Osteoblast (primary cell): ENCODE measurements around the gene GATD1. TPM values are rescaled to one million over a fixed set of nuclear protein-coding genes. Genes with fewer than 3 reads are reported as not detected.

ENCODE experiments used
- DNase-seq: peaks from one replicate; pipeline ENCODE4 v3.0.0; 2011; ENCODE audit warnings: low spot score, mixed read lengths; ENCODE audit not compliant: insufficient read length; ENCODE audit errors: missing footprints
- H2AFZ ChIP-seq: 2 replicates; pipeline ENCODE4 v1.6.0; 2011; ENCODE audit warnings: mild to moderate bottlenecking, low read length
- H3K27ac ChIP-seq: 2 replicates; pipeline ENCODE4 v1.5.1; 2011; ENCODE audit warnings: mild to moderate bottlenecking, low read depth, low read length, moderate library complexity
- H3K27me3 ChIP-seq: 2 replicates; pipeline ENCODE4 v1.6.0; 2012; ENCODE audit warnings: mild to moderate bottlenecking, control low read depth, inconsistent platforms, low read length, moderate library complexity; ENCODE audit not compliant: insufficient read depth
- H3K36me3 ChIP-seq: 2 replicates; pipeline ENCODE4 v1.5.1; 2011; ENCODE audit warnings: mild to moderate bottlenecking, low read length, control low read depth, moderate library complexity; ENCODE audit not compliant: insufficient read depth
- H3K4me1 ChIP-seq: 2 replicates; pipeline ENCODE4 v1.5.1; 2011; ENCODE audit warnings: mild to moderate bottlenecking, low read length, control low read depth, moderate library complexity; ENCODE audit not compliant: insufficient read depth
- H3K4me2 ChIP-seq: 2 replicates; pipeline ENCODE4 v1.6.0; 2011; ENCODE audit warnings: mild to moderate bottlenecking, low read length; ENCODE audit not compliant: insufficient read depth
- H3K4me3 ChIP-seq: fragments of 200-600 bp; sonication (generic); 3 replicates; pipeline ENCODE4 v1.5.1; 2012; ENCODE audit warnings: mild to moderate bottlenecking, low read length, inconsistent platforms; ENCODE audit not compliant: insufficient read depth
- H3K79me2 ChIP-seq: 2 replicates; pipeline ENCODE4 v1.6.0; 2012; ENCODE audit warnings: mild to moderate bottlenecking, low read length, control low read depth, inconsistent platforms; ENCODE audit not compliant: insufficient read depth
- H3K9me3 ChIP-seq: 2 replicates; pipeline ENCODE4 v1.5.1; 2011; ENCODE audit warnings: low read depth, low read length, control low read depth
- H4K20me1 ChIP-seq: 2 replicates; pipeline ENCODE4 v1.6.0; 2012; ENCODE audit warnings: mild to moderate bottlenecking, low read length, control low read depth; ENCODE audit not compliant: insufficient read depth
- CTCF ChIP-seq: IDR thresholded peaks from 2 replicates; pipeline ENCODE4 v1.5.1; 2011; ENCODE audit warnings: mild to moderate bottlenecking, low read depth, low read length, moderate library complexity; ENCODE audit errors: extremely low read depth
- total RNA-seq: library from RNA; depleted of rRNA; stranded (reverse); fragments of >200 nt; gene quantifications from 2 replicates; pipeline ENCODE4 v1.2.3, GENCODE V29; 2012

GATD1 gene
- total RNA-seq, 1 donor = 37.3 TPM

GRCh38 chr11:815675-816432, 38.6 kb upstream of the GATD1 start:
- peaks cover 31% of the 10 kb centered on the region for H4K20me1 ChIP-seq
- no peak overlapping the region for H3K27ac ChIP-seq
- H3K4me2 ChIP-seq = no peak overlapping the region
- H3K9me3 ChIP-seq = no peaks in the 10 kb centered on the region
- peaks cover 27% of the 10 kb centered on the region for H3K4me1 ChIP-seq
- no peak overlapping the region for H2AFZ ChIP-seq
- H3K79me2 ChIP-seq = peaks cover 31% of the 10 kb centered on the region
- TF ChIP-seq CTCF = no peak
- DNase-seq = no peak
- no peaks in the 10 kb centered on the region for H3K27me3 ChIP-seq
- no peak overlapping the region for H3K4me3 ChIP-seq
- peaks cover 30% of the 10 kb centered on the region for H3K36me3 ChIP-seq

GRCh38 chr11:813456-814096, 36.3 kb upstream of the GATD1 start:
- Histone ChIP-seq H3K36me3 (peaks cover 30% of the 10 kb centered on the region), H4K20me1 (peaks cover 30% of the 10 kb centered on the region), H3K4me2 (no peak overlapping the region), H3K27ac (no peak overlapping the region), H3K9me3 (no peaks in the 10 kb centered on the region), H3K4me1 (peaks cover 21% of the 10 kb centered on the region), H3K4me3 (no peak overlapping the region), H2AFZ (no peak overlapping the region), H3K27me3 (no peaks in the 10 kb centered on the region), H3K79me2 (peaks cover 33% of the 10 kb centered on the region)
- DNase-seq = no peak
- no peak for TF ChIP-seq CTCF

GRCh38 chr11:813072-813455, 35.8 kb upstream of the GATD1 start:
- DNase-seq = no peak
- Histone ChIP-seq H3K79me2 (peaks cover 37% of the 10 kb centered on the region), H3K4me2 (no peak overlapping the region), H3K9me3 (no peaks in the 10 kb centered on the region), H3K36me3 (peaks cover 30% of the 10 kb centered on the region), H3K27me3 (no peaks in the 10 kb centered on the region), H2AFZ (no peak overlapping the region), H3K27ac (no peak overlapping the region), H3K4me3 (no peak overlapping the region), H4K20me1 (peaks cover 30% of the 10 kb centered on the region), H3K4me1 (peaks cover 21% of the 10 kb centered on the region)
- TF ChIP-seq CTCF = no peak

GRCh38 chr11:812390-812789, 35.1 kb upstream of the GATD1 start:
- no peak overlapping the region for H3K4me2 ChIP-seq
- peaks cover 37% of the 10 kb centered on the region for H3K79me2 ChIP-seq
- peak overlapping the region; percentile 99 for H3K27ac ChIP-seq
- no peak for TF ChIP-seq CTCF
- H3K27me3 ChIP-seq = no peaks in the 10 kb centered on the region
- no peaks in the 10 kb centered on the region for H3K9me3 ChIP-seq
- DNase-seq = no peak
- H2AFZ ChIP-seq = no peak overlapping the region
- peaks cover 30% of the 10 kb centered on the region for H4K20me1 ChIP-seq
- H3K4me3 ChIP-seq = no peak overlapping the region
- H3K36me3 ChIP-seq = peaks cover 30% of the 10 kb centered on the region
- peaks cover 21% of the 10 kb centered on the region for H3K4me1 ChIP-seq
